SH-SY5Y (cell line): ENCODE results near the gene SAP30L.
A peak's percentile ranks its signal among the peaks of the same experiment; 100 is the strongest.

ENCODE experiments used
- GATA2 ChIP-seq: IDR thresholded peaks from 2 replicates; pipeline ENCODE4 v1.6.1; 2011; ENCODE audit warnings: mild to moderate bottlenecking, low read depth, low read length
- GATA3 ChIP-seq: IDR thresholded peaks from 2 replicates; pipeline ENCODE4 v1.6.1; 2011; ENCODE audit warnings: low read depth, mild to moderate bottlenecking, low read length, moderate library complexity

Gene SAP30L

GRCh38 chr5:154479160-154479943 is 33.6 kb downstream of the SAP30L start:
- TF ChIP-seq GATA3 (no peak), GATA2 (no peak)

DNA sequence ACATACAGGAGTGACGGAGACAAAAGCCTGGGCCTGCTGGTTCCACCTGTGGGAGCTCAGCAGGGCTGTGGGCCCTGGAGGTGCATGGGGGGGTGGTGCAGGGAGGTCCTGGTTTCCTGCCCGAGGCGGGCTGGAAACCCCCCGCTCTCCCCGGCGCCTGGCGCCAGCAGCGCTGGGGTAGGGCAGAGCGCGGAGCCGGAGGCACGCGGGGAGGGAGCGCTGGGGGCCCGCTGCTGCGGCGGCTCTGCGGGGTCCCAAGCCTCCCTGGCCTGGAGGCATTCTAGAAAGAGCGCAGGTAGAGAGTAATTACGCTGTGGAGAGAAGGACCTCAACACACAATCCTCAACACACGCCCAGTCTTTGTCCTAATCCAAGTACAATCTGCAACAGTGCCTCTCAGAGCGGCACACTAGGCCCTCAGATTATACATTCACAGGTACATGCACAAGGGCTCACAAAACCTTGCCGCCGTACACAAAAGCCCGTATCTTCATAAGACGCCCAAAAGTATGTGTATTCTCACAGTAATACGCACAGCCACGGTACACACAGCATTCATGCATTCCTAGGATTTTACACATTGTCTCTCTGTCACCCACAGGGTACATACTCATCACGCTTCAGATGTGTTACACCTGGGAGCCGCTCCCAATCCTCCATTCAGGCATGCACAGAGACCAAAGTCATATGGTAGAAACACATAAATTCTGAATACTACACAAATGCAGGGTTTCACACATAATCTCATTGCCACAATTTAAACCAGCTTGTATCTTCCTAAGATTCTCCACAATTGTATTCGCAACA is 34.4 kb downstream of the SAP30L start:
- no peak for TF ChIP-seq GATA3
- TF ChIP-seq GATA2, result no peak

GRCh38 chr5:154480847-154481246 is 35.0 kb downstream of the SAP30L start:
- TF ChIP-seq GATA2, result no peak
- no peak for TF ChIP-seq GATA3

DNA sequence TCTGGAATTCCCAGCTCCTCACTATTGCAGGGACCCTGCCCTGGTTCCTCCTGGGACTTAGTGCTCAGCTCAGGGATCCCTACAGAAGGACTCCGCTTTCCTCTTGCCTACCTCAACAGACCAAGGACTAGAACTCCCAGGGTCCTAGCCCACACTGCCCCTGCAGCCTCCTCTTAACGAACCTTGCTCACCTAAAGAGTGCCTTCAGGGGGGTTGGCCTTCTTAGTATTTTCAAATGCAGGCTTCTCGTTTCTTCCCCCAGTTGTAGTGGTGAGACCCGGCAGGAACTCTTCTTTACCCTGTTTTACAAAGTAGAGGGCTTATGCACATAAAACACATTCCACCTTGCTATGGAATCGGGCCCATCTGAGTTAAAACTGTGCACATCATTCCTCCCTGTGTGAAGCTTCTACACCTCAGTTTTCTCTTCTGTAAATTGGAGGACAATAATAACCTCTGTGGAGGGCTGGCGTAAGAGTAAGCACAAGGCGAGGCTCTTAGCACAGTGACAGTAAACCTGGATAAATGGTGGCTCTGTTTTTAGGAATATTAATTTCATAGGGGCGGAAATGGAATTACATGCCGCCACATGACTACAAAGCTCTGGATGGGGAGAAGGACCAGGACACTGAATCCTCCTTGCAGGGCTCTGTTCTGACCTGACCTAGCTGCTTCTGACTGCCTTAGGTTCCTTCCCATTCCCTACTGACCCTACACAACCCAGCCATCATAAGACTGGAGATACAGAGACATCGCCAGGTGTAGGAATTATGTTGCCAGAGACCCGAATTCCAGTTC is 36.0 kb downstream of the SAP30L start:
- TF ChIP-seq GATA3 (no peak), GATA2 (no peak)

DNA sequence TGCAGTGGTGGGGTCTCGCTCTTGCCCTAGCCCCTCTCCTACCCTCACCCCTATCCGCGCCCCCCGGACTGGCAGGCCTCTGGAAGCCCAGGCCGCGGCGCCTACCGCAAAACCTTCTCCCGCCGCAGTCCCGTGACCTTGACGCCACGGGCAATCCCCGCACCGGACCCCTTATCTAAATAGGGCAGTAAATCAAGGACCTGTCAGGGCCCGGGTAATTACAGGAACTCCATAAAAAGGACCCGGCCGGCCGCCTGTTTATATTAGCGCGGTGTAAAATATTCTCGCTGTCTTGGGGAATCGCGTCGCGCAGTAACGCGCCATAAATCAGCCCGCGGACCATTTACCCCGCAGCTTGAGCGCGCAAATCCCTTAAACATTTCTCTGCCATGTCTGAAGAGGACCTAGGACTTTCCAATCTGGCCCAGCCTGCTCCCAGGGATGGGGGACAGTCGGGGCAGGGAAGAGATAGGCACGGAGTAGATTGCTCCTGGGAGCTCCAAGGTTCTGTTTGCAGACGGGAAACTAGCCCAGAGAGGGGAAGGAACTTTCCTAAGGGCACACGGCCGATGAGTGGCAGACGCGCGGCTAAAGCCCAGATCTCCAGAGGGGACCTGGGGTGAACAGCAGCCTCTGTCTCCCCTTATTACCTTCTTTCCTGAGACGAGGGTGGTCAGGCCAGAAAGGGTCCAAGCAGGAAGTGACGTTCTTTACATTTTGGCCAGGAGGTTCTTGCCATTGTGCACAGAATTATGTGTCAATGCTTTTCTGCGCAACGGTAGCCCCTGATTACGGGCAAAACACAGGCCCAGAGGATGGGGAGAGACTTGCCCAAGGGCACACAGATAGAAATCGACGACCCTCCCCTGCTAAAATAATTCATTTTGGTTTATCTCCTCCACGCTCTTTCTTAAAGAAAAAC is 37.0 kb downstream of the SAP30L start:
- no peak for TF ChIP-seq GATA3
- TF ChIP-seq GATA2, result peak; percentile 47

DNA sequence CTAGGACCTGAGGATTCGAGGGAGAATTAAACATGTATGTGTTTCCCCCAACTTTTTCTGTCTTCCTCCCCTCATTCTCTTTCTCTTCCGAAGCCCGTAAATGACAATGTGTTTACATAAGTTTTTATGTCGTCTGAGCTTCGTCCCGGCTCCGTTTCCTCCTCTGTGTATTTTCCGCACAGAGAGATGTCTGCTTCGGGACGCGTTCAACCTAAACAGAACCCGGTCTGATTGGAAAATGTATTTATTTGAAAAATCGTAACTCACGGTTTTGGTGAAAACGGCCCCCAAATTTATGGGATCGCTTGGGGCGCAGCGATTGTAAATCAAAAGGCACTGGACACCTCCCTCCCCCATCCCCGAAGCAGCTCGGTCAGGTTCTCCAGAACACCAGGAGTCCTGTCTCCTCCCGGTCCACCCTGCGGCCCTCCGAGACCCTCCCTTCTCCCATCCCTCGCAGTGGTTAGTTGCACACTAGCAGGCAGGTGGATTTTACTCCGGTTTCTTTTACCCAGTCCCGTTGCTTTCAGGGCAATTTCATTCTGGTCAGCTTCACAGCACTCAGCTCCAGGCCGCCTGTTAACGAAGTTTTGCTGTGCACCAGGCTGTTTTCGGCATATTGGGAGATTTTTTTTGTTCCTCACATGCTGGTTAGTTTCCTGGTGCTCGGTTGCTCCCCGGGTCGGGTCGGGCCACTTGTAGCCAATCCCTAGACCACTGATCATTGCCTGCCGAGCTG is 38.0 kb downstream of the SAP30L start:
- TF ChIP-seq GATA3 (no peak), GATA2 (no peak)

DNA sequence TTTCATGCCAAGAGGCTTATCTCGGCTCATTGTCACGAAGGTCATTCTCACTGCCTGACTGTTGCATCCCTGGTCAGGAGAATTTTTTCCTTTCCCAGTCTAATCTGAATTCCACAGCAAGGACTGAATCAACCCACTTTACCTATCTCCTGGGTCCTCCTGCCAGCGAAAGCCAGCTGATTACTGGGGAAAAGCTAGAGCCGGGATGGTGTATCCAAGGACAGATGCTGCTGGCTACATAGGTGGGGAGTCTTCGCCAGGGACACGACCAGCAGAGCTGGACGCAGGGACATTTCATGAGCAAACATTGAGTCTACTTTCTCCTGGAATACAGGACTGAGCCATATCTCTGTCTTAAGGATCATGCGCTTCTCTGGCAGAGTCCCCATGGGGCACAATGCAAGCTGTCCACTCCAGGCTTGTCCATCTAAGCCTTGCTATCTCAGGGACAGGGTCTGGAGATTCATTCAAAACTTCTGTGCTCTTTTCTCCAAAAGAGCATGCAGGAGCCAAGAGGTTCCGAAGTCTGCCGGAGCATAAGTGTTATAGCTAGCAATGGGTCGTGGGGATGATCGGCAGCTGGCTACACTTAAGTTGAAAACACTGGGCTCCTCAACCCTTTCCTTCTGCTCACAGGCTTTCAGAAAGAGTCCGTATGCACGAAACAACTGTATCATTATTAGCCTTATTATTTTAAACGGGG is 38.7 kb downstream of the SAP30L start:
- peak; percentile 42; the same call in 1 of the 2 replicates for TF ChIP-seq GATA2
- TF ChIP-seq GATA3, result no peak

GRCh38 chr5:154485096-154485491 is 39.3 kb downstream of the SAP30L start:
- no peak for TF ChIP-seq GATA2
- TF ChIP-seq GATA3, result no peak

GRCh38 chr5:154485850-154486426 is 40.1 kb downstream of the SAP30L start:
- TF ChIP-seq GATA3, result no peak
- peak; percentile 77; the same call in 1 of the 2 replicates for TF ChIP-seq GATA2

DNA sequence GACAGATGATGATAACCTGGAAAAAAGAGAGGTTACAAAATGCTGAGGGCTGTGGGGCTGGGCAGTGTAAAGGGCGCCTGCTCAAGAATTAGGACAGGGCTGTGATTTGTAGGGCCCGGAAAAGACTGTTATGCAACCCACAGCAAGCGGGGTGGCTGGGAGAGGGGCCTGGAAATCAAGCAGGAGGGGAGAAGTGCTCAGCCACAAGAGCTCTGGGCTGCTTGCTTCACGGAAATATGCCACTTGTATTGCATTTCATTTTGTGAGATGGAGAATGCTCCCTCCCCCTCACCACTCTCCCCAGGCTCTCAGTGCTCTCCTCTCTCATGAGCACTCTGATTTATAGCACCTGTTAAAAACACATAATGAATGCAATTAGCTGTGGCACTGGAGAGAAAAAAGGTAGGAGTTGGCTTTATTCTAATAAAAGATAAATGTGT is 40.6 kb downstream of the SAP30L start:
- TF ChIP-seq GATA2 (no peak; the same call in 1 of the 2 replicates), GATA3 (no peak)

- peak; percentile 98 for TF ChIP-seq GATA2
- peak; percentile 98 for TF ChIP-seq GATA3
These were observed 41.7 kb downstream of the SAP30L start for GRCh38 chr5:154487541-154487940.

DNA sequence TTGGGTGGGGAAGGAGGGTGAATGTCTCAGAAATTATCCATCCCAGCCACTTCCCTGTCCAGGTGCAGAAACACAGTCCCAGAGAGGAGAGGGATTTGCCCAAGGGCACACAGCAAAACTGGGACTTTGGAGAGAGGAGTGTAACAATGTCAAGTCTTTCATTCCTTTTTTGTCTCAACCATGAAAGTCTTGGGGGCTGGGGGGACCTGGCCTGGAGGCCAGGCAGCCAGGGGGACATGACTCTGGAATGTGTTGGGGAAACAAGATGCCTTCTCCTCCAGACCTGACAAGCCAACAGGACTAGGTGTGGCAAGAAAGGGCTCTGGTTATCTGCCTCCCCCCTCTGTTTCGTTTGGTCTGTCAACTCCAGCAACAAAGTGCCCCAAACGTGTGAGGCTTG is 46.1 kb downstream of the SAP30L start:
- no peak for TF ChIP-seq GATA3
- no peak for TF ChIP-seq GATA2

GRCh38 chr5:154493274-154493673 is 47.5 kb downstream of the SAP30L start:
- TF ChIP-seq GATA3, result no peak
- no peak for TF ChIP-seq GATA2
